ENCODE results near the gene CDK5RAP2. TPM values are rescaled to one million over a fixed set of nuclear protein-coding genes. Genes with fewer than 3 reads are reported as not detected.

The CDK5RAP2 gene
- 10 to 100 TPM; 20.6 to 29.3 TPM for total RNA-seq

GRCh38 chr9:120580051-120580896 lies at the start of gene CDK5RAP2:
Gene CDK5RAP2 (minus strand): TSS chr9:120580167. CDS start chr9:120579978, 189 bp downstream.

Other genes starting within 250 kb of the CDK5RAP2 start
- gene MEGF9, start 134.3 kb upstream of the CDK5RAP2 start, total RNA-seq, result 10 to 100 TPM; 16.7 to 18.2 TPM
- gene FBXW2, start 213.2 kb upstream of the CDK5RAP2 start, total RNA-seq, result 10 to 100 TPM; 21.3 to 35.0 TPM